Testis (tissue), 2 donors: ENCODE measurements around the gene KIAA0232.

Source experiments
- POLR2A ChIP-seq: fragments of 450-650 bp; IDR thresholded peaks from one replicate; pipeline ENCODE4 v1.6.1; 2017; ENCODE audit warnings: antibody characterized with exemption, mild to moderate bottlenecking, moderate library complexity
- TF ChIP-seq, protein P1 (sequence below), 3 experiments: fragments of 450-650 bp in 2 of 3; fragments of 200-600 bp in 1 of 3; sonication (generic) in 1 of 3; IDR thresholded peaks; one replicate each; pipeline ENCODE4 v1.5.1; 2016 to 2019; ENCODE audit warnings: antibody characterized with exemption in 3 of 3, mild to moderate bottlenecking in 2 of 3, moderate library complexity in 1 of 3

DNA sequence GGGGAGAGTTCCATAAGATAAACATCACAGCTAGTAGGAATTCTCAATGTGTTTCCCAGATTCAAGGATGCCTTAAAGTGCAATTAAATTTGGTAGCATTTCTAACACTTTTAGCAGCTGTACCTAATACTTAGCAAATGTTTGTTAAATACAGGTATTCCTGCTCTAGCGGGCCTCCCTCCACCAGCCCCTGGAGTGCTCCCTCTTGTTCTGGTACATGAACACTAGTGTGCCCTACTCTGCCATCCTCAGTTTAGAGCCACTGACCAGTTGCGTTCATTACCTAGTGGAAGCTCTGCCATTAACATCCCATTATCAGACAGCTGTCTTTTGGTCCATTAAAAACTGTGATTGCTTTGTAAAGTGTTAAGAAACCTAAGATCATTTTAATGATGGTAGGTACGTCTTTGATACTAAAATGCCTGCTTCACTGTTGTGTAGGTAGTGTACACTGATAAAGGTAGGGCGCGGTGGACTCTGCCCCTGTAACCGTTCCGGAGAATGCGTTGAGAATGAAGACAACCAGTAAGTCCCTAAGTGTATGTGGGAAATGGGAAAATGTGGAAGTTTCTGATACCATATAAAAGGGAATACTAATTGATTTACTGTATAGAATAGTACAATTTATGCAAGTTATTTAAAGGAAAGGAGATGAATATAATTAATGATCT lies 21.7 kb downstream of the KIAA0232 start:
- TF ChIP-seq, protein P1, sequence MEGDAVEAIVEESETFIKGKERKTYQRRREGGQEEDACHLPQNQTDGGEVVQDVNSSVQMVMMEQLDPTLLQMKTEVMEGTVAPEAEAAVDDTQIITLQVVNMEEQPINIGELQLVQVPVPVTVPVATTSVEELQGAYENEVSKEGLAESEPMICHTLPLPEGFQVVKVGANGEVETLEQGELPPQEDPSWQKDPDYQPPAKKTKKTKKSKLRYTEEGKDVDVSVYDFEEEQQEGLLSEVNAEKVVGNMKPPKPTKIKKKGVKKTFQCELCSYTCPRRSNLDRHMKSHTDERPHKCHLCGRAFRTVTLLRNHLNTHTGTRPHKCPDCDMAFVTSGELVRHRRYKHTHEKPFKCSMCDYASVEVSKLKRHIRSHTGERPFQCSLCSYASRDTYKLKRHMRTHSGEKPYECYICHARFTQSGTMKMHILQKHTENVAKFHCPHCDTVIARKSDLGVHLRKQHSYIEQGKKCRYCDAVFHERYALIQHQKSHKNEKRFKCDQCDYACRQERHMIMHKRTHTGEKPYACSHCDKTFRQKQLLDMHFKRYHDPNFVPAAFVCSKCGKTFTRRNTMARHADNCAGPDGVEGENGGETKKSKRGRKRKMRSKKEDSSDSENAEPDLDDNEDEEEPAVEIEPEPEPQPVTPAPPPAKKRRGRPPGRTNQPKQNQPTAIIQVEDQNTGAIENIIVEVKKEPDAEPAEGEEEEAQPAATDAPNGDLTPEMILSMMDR (IDR thresholded peaks at IDR 0.05), result no peak
- no peak for TF ChIP-seq POLR2A
